H1 (cell line): Measurements from ENCODE around the gene KHDC4.

Source experiments
- BCL11A ChIP-seq, 2 experiments: IDR thresholded peaks; one replicate each; pipeline ENCODE4 v1.6.1; 2011; ENCODE audit warnings: low read depth in 2 of 2, low read length in 2 of 2, mild to moderate bottlenecking in 2 of 2
- GABPA ChIP-seq: IDR thresholded peaks from 2 replicates; pipeline ENCODE4 v1.6.1; 2011; ENCODE audit warnings: mild to moderate bottlenecking, low read length, moderate library complexity, borderline replicate concordance; ENCODE audit not compliant: insufficient read depth
- JUN ChIP-seq: IDR thresholded peaks from 2 replicates; pipeline ENCODE4 v1.6.1; 2011; ENCODE audit warnings: low read depth, mild to moderate bottlenecking, improper control_type of control experiment, low read length
- POLR2AphosphoS5 ChIP-seq: IDR thresholded peaks from 2 replicates; pipeline ENCODE4 v1.6.1; 2011; ENCODE audit warnings: low read depth, low read length
- RAD21 ChIP-seq, 2 experiments: IDR thresholded peaks in 1 of 2; conservative IDR thresholded peaks in 1 of 2; 2 replicates each; pipeline ENCODE4 v1.6.1; 2011; ENCODE audit warnings: low read depth in 2 of 2, low read length in 2 of 2, improper control_type of control experiment in 1 of 2, inconsistent platforms in 1 of 2, mild to moderate bottlenecking in 1 of 2, moderate library complexity in 1 of 2
- SUZ12 ChIP-seq: fragments of 200-600 bp; sonication (generic); IDR thresholded peaks from 2 replicates; pipeline ENCODE4 v1.6.1; 2012; ENCODE audit warnings: mild to moderate bottlenecking, inconsistent platforms, low read length, moderate library complexity, mixed read lengths
- TAF1 ChIP-seq: IDR thresholded peaks from 2 replicates; pipeline ENCODE4 v1.6.1; 2011; ENCODE audit warnings: mild to moderate bottlenecking, low read depth, low read length
- TBP ChIP-seq: IDR thresholded peaks from 2 replicates; pipeline ENCODE4 v1.6.1; 2011; ENCODE audit warnings: low read depth, low read length, improper control_type of control experiment
- ZNF274 ChIP-seq: IDR thresholded peaks from 2 replicates; pipeline ENCODE4 v1.7.0; 2012; ENCODE audit warnings: low read length, borderline replicate concordance; ENCODE audit errors: extremely low read depth
- TF ChIP-seq, protein P1 (sequence below), 3 experiments: IDR thresholded peaks; 1 replicate in 2 of 3; 2 replicates in 1 of 3; pipeline versions ENCODE4 v1.5.1 to v1.6.1; 2011; ENCODE audit warnings: low read length in 3 of 3, mild to moderate bottlenecking in 3 of 3, inconsistent platforms in 2 of 3, low read depth in 1 of 3, moderate library complexity in 1 of 3; ENCODE audit not compliant: insufficient read depth in 1 of 3; ENCODE audit errors: control extremely low read depth in 1 of 3
- TF ChIP-seq, protein P2 (sequence below): IDR thresholded peaks from 2 replicates; pipeline ENCODE4 v1.6.1; 2012; ENCODE audit warnings: low read length, inconsistent platforms

DNA sequence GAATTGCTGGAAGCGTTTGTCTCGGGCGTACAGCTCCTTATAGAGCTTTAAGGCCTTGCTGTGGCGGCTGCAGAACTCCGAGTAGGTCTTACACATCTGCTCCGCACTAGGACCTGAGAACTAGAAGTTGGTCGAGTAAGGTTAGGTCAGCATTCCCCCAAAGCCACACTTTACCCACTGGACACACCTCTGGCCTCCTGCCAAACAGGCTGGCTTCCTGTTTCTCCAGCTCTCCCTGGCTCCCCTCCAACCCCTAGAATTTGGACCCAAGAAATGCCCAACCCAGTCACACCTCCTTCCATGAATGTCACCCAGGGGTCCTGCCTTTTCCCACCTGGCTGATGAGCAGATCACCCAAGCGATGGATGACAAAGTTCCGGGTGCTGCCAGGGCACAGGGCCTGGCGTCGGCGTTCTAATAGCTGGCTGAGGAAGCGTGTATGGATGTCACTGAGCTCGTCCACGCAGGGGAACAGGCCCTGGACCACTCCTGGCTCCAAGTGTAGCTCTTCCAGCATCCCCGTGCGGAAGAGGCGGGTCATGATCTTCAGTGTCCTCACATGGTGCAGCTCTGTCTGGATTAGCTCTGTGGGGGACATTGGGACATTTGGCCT lies 28.5 kb upstream of the KHDC4 start:
- TF ChIP-seq, protein P1, sequence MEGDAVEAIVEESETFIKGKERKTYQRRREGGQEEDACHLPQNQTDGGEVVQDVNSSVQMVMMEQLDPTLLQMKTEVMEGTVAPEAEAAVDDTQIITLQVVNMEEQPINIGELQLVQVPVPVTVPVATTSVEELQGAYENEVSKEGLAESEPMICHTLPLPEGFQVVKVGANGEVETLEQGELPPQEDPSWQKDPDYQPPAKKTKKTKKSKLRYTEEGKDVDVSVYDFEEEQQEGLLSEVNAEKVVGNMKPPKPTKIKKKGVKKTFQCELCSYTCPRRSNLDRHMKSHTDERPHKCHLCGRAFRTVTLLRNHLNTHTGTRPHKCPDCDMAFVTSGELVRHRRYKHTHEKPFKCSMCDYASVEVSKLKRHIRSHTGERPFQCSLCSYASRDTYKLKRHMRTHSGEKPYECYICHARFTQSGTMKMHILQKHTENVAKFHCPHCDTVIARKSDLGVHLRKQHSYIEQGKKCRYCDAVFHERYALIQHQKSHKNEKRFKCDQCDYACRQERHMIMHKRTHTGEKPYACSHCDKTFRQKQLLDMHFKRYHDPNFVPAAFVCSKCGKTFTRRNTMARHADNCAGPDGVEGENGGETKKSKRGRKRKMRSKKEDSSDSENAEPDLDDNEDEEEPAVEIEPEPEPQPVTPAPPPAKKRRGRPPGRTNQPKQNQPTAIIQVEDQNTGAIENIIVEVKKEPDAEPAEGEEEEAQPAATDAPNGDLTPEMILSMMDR (IDR thresholded peaks at IDR 0.05; ENCODE audit: control extremely low read depth in 1 of 3, insufficient read depth in 1 of 3, low read depth in 1 of 3, low read length in 3 of 3), result no peak
- TF ChIP-seq ZNF274, result no peak
- TF ChIP-seq POLR2AphosphoS5, result no peak
- TF ChIP-seq JUN, result no peak
- no peak for TF ChIP-seq BCL11A (IDR thresholded peaks at IDR 0.05; ENCODE audit: low read depth in 2 of 2, low read length in 2 of 2)
- TF ChIP-seq TBP, result no peak
- TF ChIP-seq, protein P2, sequence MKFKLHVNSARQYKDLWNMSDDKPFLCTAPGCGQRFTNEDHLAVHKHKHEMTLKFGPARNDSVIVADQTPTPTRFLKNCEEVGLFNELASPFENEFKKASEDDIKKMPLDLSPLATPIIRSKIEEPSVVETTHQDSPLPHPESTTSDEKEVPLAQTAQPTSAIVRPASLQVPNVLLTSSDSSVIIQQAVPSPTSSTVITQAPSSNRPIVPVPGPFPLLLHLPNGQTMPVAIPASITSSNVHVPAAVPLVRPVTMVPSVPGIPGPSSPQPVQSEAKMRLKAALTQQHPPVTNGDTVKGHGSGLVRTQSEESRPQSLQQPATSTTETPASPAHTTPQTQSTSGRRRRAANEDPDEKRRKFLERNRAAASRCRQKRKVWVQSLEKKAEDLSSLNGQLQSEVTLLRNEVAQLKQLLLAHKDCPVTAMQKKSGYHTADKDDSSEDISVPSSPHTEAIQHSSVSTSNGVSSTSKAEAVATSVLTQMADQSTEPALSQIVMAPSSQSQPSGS, result no peak
- no peak for TF ChIP-seq SUZ12
- TF ChIP-seq GABPA, result no peak
- TF ChIP-seq RAD21 (IDR thresholded peaks at IDR 0.05 in 1 of 2, conservative IDR thresholded peaks at IDR 0.05 in 1 of 2; ENCODE audit: low read depth in 2 of 2, low read length in 2 of 2), result no peak
- TF ChIP-seq TAF1, result no peak
